Measurements from ENCODE around the gene THUMPD2.

GRCh38 chr2:39728941-39729351 lies 50.1 kb downstream of the THUMPD2 start:
- no peak for TF ChIP-seq POLR2A (IDR thresholded peaks at IDR 0.05)
- peak in 1 of 2 donors; percentile 60 for TF ChIP-seq CTCF (IDR thresholded peaks at IDR 0.05)
- no peak for TF ChIP-seq EP300 (IDR thresholded peaks at IDR 0.05)

Data from suprapubic skin (tissue), 3 donors.